Stimulated activated CD4-positive, alpha-beta T cell treated with anti-CD3 and anti-CD28 coated beads, Interleukin-4, amount 100 ng/mL, for 24 hours (primary cell): Measurements from ENCODE around the gene TFR2.

Source experiments
- DNase-seq: peaks from one replicate; pipeline ENCODE4 v3.0.0-alpha.2; 2020

Gene TFR2

DNA sequence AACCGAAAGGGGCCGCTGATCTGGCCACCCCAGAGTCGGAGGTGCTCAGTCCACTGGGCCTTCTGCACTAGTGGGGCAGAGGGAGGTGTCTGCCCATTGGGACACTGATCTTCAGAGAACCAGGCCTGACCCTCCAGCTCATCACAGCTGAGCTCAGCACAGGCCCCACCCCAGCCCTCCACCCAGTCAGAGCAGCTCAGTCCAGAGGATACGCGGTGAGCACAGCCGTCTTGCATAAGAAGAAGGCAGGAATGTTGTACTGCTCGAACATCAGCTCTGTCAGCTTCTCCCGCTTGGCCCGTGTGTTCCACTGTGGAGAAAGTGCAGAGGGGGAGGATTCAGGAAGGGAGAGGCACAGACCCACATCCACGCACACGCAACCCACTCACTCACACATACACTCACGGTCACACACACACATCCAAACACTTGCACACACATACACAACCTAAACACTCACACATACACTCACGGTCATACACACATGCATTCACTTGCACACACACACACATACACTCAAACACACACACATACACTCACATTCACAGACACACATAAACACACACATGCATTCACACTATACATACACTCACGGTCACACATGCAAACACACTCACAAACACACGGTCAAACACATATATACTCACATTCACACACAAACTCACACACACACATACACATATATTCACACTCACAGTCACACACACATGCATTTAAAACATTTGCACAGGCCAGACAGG lies 8.6 kb upstream of the TFR2 start:
- no peak for DNase-seq

DNA sequence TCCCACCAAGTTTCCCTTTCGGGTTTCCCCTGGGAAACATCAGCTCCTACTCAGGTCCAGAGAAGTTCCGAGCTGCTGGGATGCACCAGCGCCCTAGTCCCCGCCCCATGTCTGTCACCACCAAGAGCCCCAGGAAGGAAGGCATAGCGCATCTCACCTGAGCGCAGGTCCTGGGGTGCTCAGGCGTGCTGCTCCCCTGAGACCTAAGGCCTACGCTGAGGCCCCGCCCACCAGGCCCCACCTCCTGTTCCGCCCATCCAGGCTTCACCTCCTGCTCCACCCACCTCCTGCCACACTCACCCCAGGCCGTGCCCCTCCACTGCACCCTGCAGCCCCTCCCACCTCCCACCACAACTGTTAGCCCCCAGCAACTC lies 1.2 kb upstream of the TFR2 start:
- peak; percentile 11 for DNase-seq

DNA sequence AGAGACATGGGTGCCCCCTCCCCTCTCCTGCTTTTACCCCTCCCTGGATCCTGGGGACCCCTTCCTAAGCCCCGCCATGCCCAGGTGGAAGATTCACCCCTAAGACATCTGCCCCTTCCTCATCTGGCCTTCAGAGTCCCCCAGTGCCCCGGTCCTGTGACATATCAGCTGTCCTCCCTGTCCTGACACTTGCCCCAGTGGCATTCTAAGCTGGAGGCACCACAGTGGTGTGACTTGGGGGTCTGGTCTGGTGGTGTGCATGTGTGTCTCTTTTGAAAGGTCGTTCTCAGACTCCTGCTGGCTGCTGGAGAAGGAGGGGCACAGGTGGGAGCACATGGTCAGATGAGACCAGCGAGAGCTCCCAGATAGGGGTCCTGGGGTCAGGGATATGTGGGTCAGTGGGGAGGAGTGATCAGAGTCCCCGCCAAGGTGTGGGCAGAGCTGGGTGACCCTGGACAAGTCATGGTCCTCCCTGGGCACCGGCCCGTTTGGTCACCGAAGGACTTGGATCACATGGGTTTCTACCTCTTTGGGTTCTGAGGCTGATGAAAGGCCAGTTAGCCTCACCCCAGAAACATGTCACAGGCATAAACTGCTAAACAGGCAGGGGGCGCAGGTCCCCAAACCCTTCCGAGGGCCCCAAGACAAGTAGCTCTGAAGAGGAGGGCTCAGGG lies 645 bp upstream of the TFR2 start:
- DNase-seq = no peak

DNA sequence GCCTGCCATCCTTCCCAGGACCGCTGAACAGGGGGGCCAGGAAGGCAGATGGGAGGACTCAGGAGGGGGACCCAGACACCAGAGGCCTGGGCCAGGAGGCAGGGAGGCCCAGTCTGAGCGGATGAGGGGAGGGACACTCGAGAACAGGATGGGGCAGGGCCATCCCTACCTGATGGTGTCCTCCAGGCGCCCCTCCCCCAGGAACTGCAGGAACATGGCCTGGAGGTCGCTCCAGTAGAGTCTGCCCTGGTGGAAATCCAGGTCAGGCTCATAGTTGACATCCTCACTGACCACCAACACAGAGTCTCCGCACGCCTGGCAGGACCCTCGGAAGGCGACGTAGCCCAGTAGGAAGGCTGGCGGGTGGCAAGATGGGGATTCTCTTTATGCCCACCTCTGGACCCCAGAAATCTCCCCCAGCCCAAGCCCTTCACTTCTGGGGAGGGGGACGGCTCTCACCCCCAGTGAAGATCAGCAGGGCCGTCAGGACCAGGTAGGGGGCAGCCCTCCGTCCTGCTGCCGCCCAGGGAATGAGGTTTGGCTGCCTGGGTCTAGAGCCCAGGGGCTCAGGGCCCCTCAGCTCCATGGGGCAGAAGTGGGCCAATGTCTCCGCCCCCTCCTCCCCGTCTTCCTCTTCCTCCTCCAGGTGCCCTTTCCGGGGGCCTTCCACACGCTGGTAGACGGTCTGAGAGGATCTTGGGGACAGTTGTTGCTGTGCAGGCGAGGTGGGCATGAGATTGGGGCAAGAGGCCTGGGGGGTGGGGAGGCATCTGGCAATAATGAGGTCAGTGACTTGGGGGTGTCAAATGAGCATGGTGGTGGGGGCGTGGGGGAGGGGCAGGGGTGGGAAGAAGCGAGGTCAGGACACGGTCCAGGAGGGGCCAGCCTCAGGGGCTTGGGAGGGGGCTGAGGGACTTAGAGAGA lies 573 bp downstream of the TFR2 start:
- no peak for DNase-seq

DNA sequence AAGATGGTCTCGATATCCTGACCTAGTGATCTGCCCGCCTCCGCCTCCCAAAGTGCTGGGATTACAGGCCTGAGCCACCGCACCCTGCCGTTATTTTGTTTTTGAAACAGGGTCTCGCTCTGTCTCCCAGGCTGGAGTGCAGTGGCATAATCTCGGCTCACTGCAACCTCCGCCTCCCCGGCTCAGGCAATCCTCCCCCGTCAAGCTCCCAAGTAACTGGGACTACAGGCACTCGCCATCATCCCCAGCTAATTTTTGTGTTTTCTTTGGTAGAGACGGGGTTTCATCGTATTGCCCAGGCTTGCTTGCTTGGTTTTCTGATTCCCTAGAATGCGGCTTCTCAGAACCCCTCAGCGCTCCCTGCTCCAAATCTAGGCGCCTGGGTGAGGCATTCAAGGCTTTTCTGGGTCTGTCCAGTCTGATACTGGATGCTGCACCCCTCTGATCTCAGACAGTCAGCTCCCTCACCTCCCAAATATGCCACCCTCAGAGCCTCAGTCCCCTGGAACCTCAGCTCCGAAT lies 1.3 kb downstream of the TFR2 start:
- no peak for DNase-seq

DNA sequence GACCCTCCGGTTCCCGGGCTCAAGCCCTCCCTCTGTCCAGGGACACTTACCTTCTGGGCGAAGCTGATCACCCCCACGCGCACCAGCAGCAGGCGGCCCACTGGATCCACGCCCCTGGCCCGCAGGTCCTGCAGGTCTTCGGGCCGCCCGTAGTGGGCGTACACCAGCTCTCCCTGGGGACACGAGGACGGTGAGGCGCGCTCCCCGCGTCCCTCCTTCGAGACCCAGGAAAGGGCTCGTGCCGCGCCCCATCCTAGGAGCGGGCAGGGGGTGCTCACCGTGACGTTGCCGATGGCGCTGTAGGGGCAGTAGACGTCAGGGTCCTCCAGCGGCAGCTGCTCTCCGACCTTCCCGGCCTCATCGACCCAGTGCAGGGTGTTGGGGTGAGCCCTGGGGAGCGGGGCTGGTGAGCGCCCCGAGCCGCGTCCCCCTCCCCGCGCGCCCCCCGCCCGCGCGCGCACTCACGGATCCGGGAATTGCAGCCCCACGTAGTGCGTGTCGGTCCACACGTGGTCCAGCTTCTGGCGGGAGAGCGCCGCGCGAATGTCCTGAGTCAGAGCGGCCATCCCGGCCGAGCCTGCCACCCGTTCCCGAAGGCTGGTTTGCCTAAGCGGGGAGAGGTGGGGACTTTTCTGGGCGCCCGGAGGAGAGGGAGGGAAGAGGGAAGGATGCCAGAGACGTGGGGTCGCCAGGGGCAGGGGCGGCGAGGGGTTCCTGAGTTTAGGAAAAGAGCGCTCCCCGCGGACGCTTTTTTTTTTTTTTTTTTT lies 8.2 kb downstream of the TFR2 start:
- peak; percentile 66 for DNase-seq

DNA sequence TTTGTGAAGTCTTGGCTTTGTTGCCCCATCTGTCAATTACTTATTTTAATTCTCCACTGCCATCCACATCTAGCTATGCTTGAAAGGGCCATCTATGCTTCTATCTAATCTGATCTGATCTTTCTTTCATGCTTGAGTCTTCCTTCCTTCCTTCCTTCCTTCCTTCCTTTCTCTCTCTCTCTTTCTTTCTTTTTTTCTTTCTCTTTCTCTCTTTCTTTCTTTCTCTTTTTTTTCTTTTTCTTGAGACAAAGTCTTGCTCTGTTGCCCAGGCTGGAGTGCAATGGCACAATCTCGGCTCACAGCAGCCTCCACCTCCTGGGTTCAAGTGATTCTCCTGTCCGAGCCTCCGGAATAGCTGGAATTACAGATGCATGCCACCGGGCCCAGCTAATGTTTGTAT lies 11.3 kb downstream of the TFR2 start:
- no peak for DNase-seq

DNA sequence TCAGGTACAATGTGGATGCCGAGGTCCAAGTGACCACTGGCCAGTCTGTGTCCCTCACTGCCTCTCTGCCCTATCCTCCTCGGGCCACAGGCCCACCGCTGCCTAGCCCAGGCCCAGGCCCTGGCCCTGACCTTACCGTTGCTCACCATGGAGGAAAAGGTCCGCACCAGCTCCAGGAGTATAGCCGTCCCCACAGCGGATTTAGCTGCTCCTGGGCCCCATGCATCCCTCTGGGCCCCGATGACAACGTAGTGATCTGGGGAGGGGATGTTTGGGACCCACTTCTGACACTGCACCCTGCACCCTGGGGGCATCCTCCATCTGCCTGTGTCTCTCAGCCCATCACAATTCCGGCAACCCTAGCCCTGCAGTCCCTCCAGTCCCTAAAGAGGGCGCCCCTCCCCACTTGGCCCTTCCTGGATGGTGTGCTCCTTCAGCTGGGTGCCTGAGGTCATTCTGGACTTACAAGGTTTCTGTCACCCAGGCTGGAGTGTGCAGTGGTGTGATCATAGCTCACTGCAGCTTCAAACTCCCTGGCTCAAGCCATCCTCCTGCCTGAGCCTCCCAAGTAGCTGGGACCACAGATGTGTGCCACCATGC lies 12.1 kb downstream of the TFR2 start:
- DNase-seq = no peak

DNA sequence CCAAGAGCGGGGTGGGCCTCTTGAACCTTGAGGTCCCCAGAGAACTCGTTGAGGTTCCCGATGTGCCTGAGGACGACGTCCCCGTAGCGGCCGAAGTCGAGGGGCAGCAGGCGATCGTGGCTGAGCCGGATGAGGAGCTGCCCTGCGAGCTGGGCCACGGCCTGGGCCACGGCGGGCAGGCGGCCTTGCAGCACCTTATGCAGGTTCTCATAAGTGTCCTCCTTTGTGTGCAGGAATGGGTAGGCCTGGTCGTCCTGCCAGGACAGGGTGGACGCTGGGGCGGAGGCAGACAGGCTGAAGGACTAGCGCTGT lies 14.2 kb downstream of the TFR2 start:
- DNase-seq = no peak

DNA sequence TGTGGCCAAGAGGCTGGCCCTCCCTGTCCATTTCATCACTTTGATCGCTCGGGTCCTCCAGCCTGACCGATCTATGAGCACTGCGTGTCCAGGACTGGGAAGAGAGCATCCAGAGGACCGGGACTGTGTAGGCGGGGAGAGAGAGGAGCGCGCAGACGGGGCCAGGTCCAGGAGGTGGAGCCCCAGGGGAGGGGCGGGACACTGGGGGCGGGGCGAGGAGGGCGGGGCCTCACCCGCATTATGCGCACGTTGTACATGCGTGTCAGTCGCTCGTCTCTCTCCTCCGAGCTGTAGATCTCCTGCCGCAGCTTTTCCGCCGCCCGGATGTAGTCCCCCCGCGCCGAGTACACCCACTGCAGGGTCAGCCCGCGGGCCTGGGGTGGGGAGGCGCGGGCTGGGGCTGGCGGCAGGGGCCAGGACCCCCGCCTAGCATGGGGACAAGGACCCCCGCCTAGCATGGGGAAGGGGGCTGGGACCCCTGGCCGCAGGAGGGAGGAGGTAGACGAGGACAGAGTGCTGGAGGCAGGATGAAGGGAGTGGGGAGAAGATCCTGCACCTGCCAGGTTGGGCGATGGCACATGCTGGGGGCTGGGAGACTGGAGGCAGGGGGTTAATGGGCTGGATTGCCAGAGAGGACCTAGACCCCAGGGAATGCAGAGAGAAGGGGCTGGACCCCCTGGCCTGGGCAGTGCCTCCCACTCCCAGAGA lies 14.7 kb downstream of the TFR2 start:
- DNase-seq = peak; percentile 82

DNA sequence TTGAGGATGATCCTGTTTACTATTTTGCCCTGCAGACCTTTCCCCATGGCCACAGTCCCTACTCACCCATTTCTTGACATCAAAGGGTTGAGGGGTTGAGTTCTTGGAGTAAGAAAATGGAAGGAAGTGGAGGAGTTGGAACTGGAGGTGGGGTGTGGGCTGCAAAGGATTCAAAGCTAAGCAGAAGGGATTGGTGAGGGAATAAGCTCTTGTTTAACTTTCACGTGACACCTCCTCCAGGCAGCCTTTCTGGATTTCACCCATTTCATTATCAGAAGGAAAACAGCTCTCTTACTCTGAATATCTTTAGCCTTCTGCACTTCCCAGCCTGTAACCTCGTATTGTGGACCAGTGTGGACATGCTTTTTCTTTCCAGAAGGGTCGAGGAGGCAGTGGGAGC lies 15.3 kb downstream of the TFR2 start:
- no peak for DNase-seq

DNA sequence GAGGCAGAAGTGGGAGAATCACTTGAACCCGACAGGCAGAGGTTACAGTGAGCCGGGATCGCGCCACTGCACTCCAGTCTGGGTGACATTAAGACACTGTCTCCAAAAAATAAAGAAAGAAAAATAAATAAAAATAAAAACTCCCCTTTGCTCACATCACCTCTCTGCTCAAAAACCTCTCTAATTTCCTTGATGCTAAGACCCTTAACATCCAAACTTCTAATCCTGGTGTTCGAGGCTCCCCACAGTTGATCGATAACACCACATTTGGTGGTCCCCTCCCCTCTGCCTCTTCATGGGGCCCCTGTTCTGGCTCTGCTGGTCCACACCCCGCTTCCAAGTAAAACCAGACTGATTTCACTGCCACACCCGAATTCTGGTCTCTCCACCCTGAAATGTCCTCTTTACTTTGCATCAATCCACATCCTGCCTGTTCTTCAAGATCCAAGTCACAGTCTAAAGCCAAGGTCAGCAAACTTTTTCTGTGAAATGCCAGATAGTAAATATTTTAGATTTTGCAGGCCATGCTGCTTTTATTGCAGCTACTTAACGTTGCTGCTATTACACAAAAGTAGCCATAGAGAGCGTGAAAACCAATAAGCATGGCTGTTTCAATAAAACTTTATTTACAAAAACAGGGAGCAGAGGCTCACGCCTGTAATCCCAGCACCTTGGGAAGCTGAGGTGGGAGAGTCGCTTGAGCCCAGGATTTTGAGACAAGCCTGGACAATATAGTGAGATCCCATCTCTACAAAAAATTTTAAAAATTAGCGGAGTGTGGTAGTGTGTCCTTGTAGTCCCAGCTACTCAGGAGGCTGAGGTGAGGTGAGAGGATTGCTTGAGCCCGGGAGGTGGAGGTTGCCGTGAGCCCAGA lies 17.2 kb downstream of the TFR2 start:
- DNase-seq = no peak

DNA sequence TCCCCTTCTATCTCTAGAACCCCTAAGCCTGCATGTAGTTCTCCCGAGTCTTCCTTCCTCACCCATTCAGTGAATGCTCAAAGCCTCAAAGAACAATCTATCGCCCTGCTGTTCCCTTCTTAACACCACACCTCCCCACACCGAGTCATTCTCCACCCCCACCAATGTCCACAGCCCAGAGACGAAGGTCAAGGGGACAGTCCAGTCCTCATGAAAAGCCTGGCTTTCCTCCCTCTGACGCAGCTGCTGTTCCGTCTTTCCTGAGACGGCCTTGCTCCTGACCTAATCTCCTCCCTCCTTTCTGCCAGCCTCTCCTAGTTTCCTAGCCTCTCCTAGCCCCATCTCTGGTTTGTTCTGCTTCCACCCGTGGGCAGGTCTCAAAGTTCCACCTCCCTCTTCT lies 19.8 kb downstream of the TFR2 start:
- no peak for DNase-seq

DNA sequence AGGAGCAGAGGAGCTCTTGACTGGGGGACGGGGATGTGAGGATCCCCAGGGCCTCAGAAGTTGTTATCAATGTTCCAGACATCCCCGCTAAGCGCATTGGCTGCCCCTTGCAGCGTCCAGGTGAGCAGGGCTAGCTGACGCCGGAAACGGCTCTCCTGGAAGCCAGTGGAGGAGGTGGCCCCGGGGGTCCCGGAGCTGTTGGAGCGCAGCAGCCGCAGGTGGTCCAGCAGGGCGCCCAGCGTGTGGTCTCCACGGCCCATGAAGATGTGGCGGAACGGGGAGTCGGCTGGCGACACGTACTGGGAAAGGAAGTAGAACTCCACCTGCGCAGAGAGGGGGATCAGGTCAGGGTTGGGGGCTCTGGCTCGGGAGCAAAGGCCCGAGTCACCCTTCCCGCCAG lies 20.5 kb downstream of the TFR2 start:
- no peak for DNase-seq

DNA sequence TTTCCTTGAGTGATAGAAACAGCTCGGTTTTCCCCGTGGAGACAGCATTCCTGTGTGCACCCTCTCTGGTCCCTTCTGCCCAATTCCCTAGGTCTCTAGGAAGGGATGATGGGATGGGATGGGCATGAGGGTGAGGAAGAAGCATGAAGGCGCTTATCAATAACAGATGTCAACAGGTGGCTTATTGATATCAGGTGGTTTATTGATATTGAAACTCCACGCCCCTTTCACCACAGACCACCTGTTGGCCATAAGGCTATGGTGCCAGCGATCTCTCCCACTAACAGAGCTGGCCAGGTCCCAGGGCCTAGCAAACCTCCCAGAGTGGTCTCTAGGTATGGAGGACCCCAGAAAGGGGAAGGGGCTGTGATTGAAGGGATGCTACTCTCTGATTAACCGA lies 21.1 kb downstream of the TFR2 start:
- no peak for DNase-seq

DNA sequence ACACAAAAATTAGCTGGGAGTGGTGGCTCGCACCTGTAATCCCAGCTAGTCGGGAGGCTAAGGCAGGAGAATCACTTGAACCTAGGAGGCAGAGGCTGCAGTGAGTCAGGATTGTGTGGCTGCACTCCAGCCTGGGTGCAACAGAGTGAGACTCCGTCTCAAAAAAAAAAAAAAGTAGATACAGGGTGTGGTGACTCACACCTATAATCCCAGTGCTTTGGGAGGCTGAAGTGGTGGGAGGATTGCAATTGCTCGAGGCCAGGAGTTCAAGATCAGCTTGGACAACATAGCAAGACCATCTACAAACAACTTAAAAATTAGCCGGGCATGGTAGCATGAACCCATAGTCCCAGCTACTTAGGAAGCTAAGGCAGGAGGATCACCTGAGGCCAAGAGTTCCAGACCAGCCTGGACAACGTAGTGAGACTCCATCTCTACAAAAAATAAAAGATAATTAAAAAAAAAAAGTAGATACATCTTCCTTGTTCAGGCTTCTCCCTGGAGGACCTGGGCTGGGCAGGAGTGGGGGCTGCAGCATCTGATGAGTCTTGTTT lies 27.0 kb downstream of the TFR2 start:
- DNase-seq = no peak

DNA sequence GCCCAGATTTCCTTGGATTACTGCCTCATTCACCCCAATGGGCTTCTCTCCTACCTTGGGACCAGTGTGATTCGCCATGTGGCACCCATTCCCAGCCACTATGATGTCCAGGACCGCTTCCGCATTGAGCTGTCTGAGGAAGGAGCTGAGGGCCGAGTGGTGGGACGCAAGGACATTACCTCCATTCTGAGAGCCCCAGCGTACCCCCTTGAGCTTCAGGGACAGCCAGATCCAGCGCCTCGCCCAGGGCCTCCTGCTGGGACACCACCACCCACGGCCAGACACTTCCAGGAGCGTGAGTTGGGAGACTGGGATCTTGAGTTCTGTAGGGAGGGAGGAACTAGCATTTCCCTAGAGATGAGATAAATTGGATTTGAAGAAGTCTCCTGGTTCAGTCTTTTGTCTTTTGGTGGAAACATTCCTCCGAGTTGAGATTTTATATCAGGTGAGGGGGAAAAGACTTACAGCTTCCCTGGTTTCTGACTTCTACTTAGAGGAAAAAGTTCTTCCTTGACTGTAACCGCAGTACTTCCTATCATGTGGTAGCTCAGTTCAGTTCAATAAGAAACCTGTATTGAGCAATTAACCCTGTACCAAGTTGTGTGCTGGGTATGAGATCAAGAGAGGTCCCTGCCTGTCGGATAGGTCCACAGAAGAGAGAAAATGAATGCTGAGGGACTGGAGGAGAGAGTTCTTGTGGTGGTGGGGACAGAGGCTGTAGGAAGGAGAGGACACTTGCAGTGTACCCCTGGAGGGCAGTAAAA lies 27.8 kb downstream of the TFR2 start:
- no peak for DNase-seq

DNA sequence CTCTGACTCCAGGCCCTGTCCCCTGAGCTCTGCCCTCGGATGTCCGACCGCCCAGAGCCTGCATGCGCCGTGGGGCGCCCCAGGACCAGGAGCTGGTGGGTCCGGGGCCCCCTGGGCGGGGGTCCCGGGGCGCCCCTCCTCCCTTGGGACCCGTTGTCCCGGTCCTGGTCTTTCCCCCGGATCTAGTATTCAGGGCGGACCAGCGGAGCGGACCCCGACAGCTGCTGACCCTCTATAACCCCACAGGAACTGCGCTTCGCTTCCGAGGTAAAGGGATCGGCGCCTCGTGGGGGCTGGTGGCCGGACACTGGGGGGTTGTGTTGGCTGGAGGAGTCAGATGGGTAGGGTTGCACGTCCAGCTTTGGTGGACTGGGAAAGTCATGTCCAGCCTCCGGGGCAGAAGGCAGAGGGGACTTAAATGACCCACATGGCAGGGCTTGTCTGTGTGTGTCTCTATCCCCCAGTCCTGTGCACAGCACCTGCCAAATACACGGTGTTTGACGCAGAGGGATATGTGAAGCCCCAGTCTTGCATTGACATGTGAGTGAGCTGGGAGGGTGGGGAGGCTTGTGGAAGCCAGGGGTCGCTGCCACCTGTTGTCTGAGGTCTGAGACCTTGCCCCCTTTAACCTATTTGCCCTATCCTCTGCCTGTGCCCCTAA lies 28.5 kb downstream of the TFR2 start:
- no peak for DNase-seq
